ENCODE data around the gene AUTS2. TPM values are rescaled to one million over a fixed set of nuclear protein-coding genes. Genes with fewer than 3 reads are reported as not detected.

The AUTS2 gene
- total and polyA plus RNA-seq, 10 of the 15 experiments (the other 5 are each of a cell fraction or from before 2014, with no cell fraction given): 6.4 to 55.6 (median 21.6) TPM

DNA sequence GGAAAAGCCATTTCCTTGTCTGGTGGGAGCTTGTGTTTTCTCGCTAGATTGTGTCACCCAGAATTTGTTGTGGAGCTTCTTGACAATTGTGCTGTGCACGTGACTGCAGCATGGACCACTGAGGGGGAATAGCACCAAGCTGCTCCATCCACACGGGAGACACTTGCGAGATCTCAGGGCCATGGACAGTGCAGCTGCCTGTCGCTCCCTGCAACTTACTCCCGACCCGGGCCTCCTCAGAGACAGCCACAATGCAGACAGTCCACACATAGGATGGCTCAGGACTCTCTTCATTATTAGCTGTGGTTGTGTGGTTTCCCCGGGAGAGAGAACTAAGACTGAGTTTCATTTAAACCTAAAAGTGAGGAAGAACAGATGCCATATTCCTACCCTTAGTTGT lies 860.5 kb downstream of the AUTS2 start:
- no peaks in the 10 kb centered on the region for H3K27me3 ChIP-seq (replicated peaks in 1 of 2; ENCODE audit: control insufficient read depth in 2 of 2, insufficient read depth in 2 of 2, low read length in 1 of 2)
- H3K9me3 ChIP-seq (replicated peaks; ENCODE audit: control insufficient read depth, insufficient read depth, low read length): no peaks in the 10 kb centered on the region
- no TSS peak for BruUV-seq (replicated peaks)
- H3K79me2 ChIP-seq (ENCODE audit: control insufficient read depth, insufficient read depth, low read length): no peaks in the 10 kb centered on the region
- CTCF ChIA-PET: interaction anchor here (1.0 to 1.2 kb wide), 3 partner anchors 9 to 239 kb away, joined by 3 read pairs; no protein-coding TSS in a partner anchor
- no peak for DNase-seq (ENCODE audit: low read depth, low spot score)
- no peak overlapping the region for H3K4me2 ChIP-seq (ENCODE audit: control insufficient read depth, insufficient read depth)
- ATAC-seq: no peak
- H3K36me3 ChIP-seq (ENCODE audit: control insufficient read depth in 2 of 2, insufficient read depth in 2 of 2, low read length in 1 of 2): peaks cover 0 to 2% of the 10 kb centered on the region in 2 experiments; a peak in 2 of 4 replicates
- H3K4me1 ChIP-seq (ENCODE audit: control insufficient read depth, insufficient read depth, low read length): peaks cover 10% of the 10 kb centered on the region
- POLR2A ChIA-PET: no interaction called here
- FAIRE-seq: no peak
- WGBS (ENCODE audit: insufficient coverage, insufficient replicate concordance, low lambda C conversion rate, missing lambda C conversion rate): 63% methylated on average over 8 of the region's 8 CpGs
- in situ Hi-C loops (cut with MboI): no loop called here
- no peak overlapping the region for H2AFZ ChIP-seq (ENCODE audit: control insufficient read depth, low read depth, low read length)
- intact Hi-C loops (cut with micrococcal nuclease; ENCODE audit: unreplicated experiment): no loop called here
- RAD21 ChIA-PET (ENCODE audit: unreplicated experiment): no interaction called here
- H3K27ac ChIP-seq (ENCODE audit: control insufficient read depth, insufficient read depth): no peak overlapping the region
- SMC1A ChIA-PET (ENCODE audit: uncharacterized antibody, unreplicated experiment): interaction anchor here (0.7 kb wide), 1 partner anchor 1178 kb away, joined by 3 read pairs; no protein-coding TSS in a partner anchor
- no peak overlapping the region for H3K4me3 ChIP-seq
- TF ChIP-seq FOXM1 (IDR thresholded peaks at IDR 0.05; ENCODE audit: low read depth, low read length): no peak
- TF ChIP-seq, protein P1, sequence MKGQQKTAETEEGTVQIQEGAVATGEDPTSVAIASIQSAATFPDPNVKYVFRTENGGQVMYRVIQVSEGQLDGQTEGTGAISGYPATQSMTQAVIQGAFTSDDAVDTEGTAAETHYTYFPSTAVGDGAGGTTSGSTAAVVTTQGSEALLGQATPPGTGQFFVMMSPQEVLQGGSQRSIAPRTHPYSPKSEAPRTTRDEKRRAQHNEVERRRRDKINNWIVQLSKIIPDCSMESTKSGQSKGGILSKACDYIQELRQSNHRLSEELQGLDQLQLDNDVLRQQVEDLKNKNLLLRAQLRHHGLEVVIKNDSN (IDR thresholded peaks at IDR 0.05; ENCODE audit: borderline replicate concordance, extremely low read length, insufficient read depth, low read depth, low read length): no peak
- no peaks in the 10 kb centered on the region for H4K20me1 ChIP-seq (ENCODE audit: control insufficient read depth, insufficient read depth)
- no peak overlapping the region for H3K9ac ChIP-seq (ENCODE audit: control insufficient read depth, insufficient read depth, low read length)

DNA sequence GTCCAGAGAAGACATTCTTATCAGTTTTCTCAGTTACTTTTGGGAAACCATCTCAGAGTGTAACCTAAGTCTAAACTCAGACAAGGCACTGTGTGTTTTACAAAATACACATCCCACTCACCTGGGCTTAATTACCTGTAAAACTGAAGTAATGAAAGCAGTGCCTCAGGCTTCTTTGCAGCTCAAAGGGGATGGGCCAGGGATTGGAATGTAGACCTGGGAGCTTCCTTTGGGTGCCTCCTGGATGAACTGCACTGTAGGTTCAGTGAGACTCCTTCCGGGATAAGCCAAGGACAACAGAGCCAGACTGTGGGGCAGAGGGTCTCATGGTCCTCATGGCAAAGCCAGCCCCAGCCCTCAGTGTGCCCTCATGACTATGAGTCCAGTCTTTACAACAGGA lies 861.3 kb downstream of the AUTS2 start:
- H4K20me1 ChIP-seq (ENCODE audit: control insufficient read depth, insufficient read depth): no peaks in the 10 kb centered on the region
- no peak overlapping the region for H3K27ac ChIP-seq (ENCODE audit: control insufficient read depth, insufficient read depth)
- H3K9ac ChIP-seq (ENCODE audit: control insufficient read depth, insufficient read depth, low read length): no peak overlapping the region
- H3K4me1 ChIP-seq (ENCODE audit: control insufficient read depth, insufficient read depth, low read length): peaks cover 10% of the 10 kb centered on the region
- ChIA-PET CTCF (interaction anchor here (1.0 kb wide), 1 partner anchor 238 kb away, joined by 3 read pairs; no protein-coding TSS in a partner anchor), SMC1A (ENCODE audit: uncharacterized antibody, unreplicated experiment) (interaction anchor here (0.7 kb wide), 1 partner anchor 1177 kb away, joined by 3 read pairs; no protein-coding TSS in a partner anchor), POLR2A (no interaction called here), RAD21 (ENCODE audit: unreplicated experiment) (no interaction called here)
- H3K79me2 ChIP-seq (ENCODE audit: control insufficient read depth, insufficient read depth, low read length): no peaks in the 10 kb centered on the region
- no TSS peak for BruUV-seq (replicated peaks)
- WGBS (ENCODE audit: insufficient coverage, insufficient replicate concordance, low lambda C conversion rate, missing lambda C conversion rate): 100% methylated on average over 1 of the region's 1 CpG
- ATAC-seq (no peak), FAIRE-seq (no peak), DNase-seq (ENCODE audit: low read depth, low spot score) (no peak)
- no peak overlapping the region for H3K4me3 ChIP-seq
- H3K27me3 ChIP-seq (replicated peaks in 1 of 2; ENCODE audit: control insufficient read depth in 2 of 2, insufficient read depth in 2 of 2, low read length in 1 of 2): no peaks in the 10 kb centered on the region
- H2AFZ ChIP-seq (ENCODE audit: control insufficient read depth, low read depth, low read length): no peak overlapping the region
- in situ Hi-C loops (cut with MboI) (no loop called here), intact Hi-C loops (cut with micrococcal nuclease; ENCODE audit: unreplicated experiment) (no loop called here)
- no peaks in the 10 kb centered on the region for H3K9me3 ChIP-seq (replicated peaks; ENCODE audit: control insufficient read depth, insufficient read depth, low read length)
- peaks cover 0 to 2% of the 10 kb centered on the region in 2 experiments; a peak in 2 of 4 replicates for H3K36me3 ChIP-seq (ENCODE audit: control insufficient read depth in 2 of 2, insufficient read depth in 2 of 2, low read length in 1 of 2)
- H3K4me2 ChIP-seq (ENCODE audit: control insufficient read depth, insufficient read depth): no peak overlapping the region
- TF ChIP-seq KDM1A (IDR thresholded peaks at IDR 0.05; ENCODE audit: borderline replicate concordance): no peak
- no peak for TF ChIP-seq TARDBP (IDR thresholded peaks at IDR 0.05; ENCODE audit: borderline replicate concordance)
- TF ChIP-seq, protein P2, sequence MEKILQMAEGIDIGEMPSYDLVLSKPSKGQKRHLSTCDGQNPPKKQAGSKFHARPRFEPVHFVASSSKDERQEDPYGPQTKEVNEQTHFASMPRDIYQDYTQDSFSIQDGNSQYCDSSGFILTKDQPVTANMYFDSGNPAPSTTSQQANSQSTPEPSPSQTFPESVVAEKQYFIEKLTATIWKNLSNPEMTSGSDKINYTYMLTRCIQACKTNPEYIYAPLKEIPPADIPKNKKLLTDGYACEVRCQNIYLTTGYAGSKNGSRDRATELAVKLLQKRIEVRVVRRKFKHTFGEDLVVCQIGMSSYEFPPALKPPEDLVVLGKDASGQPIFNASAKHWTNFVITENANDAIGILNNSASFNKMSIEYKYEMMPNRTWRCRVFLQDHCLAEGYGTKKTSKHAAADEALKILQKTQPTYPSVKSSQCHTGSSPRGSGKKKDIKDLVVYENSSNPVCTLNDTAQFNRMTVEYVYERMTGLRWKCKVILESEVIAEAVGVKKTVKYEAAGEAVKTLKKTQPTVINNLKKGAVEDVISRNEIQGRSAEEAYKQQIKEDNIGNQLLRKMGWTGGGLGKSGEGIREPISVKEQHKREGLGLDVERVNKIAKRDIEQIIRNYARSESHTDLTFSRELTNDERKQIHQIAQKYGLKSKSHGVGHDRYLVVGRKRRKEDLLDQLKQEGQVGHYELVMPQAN (conservative IDR thresholded peaks at IDR 0.05): no peak
- TF ChIP-seq ZNF217 (IDR thresholded peaks at IDR 0.05): no peak
- TF ChIP-seq RAD51 (IDR thresholded peaks at IDR 0.05): no peak
- TF ChIP-seq CHD1 (IDR thresholded peaks at IDR 0.05; ENCODE audit: low read depth, low read length): no peak
- no peak for TF ChIP-seq CREM (IDR thresholded peaks at IDR 0.05; ENCODE audit: low read depth)
- no peak for TF ChIP-seq SUPT20H (IDR thresholded peaks at IDR 0.05; ENCODE audit: borderline replicate concordance, control insufficient read depth, low read depth, low read length)
- TF ChIP-seq EZH2 (IDR thresholded peaks at IDR 0.05; ENCODE audit: borderline replicate concordance, control insufficient read depth, low read depth, low read length): no peak
- no peak for TF ChIP-seq SIX5 (IDR thresholded peaks at IDR 0.05; ENCODE audit: low read depth, low read length, severe bottlenecking)
- no peak for TF ChIP-seq IRF3 (IDR thresholded peaks at IDR 0.05)
- no peak for TF ChIP-seq STAT3 (IDR thresholded peaks at IDR 0.05; ENCODE audit: low read depth, low read length)

All from GM12878 (cell line).